C4-2B (cell line): ENCODE results near the gene PGAP3.

Source experiments
- H3K27ac ChIP-seq: fragments of 450-650 bp; 2 replicates; pipeline ENCODE4 v1.5.1; 2017
- CTCF ChIP-seq: fragments of 450-650 bp; conservative IDR thresholded peaks from 2 replicates; pipeline ENCODE4 v1.5.1; 2017; ENCODE audit warnings: mild to moderate bottlenecking
- ZFX ChIP-seq: fragments of 450-650 bp; IDR thresholded peaks from 2 replicates; pipeline ENCODE4 v1.6.1; 2017

The PGAP3 gene

DNA sequence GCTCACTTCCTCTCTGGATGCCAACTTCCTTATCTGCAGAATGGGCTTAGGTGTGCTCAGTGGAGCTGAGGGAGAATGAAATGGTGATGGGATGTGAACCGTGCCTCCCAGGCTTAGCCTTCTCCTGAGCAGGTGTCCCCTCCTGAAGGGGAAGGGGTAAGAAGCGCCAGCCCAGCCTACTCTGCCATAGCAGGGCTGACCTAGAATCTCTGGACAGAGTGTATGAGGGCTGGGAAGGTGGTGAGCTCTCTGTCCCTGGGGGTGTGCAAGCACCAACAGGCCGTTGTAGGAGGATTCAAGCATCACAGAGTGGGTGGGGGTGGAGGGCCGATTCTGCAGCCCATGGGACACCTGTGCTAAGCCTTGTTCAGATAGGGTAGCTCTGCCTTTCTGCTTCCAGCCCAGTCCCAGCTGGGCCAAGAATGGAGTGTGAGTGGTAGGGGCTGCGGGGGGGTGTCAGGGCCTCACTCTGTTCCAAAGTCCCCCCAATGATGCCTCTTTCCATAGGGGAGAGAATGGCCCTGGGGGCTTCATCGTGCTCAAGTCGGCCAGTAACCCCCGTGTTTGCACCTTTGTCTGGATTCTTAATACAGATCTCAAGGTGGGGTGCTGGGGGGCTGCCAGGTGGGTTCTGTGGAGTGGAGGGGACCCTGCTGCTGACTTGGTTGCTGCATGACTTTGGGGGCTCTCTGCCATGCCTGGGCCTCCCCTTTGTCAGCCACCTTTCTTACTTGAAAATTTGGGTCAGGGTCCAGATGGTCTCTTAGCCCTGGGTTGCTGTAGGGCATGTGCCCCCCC is 25.9 kb downstream of the PGAP3 start:
- peak overlapping the region; percentile 30; the same call in 1 of the 2 replicates for H3K27ac ChIP-seq
- TF ChIP-seq CTCF, result no peak
- no peak for TF ChIP-seq ZFX

DNA sequence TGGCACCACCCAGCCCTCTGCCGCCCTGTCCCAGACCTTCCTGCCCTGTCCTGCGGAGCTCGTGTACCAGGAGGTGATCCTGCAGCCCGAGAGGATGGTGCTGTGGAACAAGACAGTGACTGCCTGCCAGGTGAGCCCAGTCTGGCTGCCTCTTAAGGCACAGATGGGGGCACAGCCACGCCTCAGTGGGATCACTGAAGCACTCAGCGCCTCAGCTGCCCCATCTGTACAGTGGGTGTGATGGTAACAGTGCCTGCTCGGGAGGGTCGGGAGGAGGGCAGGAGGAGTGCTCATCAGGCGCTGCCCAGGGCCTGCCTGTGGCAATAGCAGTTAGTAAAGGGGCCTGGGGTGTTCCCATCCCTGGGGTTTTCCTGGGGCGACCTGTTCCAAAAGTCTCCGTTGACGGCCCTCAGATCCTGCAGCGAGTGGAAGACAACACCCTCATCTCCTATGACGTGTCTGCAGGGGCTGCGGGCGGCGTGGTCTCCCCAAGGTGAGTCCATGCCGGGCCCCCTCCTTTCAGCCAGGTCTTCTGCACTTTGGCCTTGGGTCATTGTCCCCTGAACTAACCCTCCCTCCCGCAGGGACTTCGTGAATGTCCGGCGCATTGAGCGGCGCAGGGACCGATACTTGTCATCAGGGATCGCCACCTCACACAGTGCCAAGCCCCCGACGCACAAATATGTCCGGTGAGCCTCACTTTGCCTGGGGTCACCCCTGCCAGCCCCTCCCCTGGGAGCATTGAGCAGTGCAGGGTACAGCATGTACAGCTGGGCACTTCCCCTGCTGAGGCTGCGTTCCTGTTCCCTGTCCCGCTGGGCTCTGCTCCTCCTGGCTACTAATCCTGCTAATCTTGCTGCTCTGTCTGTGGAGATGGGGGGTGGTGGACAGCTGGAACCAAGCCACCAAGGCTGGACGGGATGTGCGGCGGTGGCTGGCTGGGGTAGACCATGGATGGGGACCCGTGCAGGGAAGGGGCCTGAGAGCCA is 27.2 kb downstream of the PGAP3 start:
- H3K27ac ChIP-seq, result no peak overlapping the region
- TF ChIP-seq CTCF, result no peak
- TF ChIP-seq ZFX, result no peak

GRCh38 chr17:39660011-39660360 is 27.9 kb downstream of the PGAP3 start:
- TF ChIP-seq ZFX, result no peak
- no peak overlapping the region for H3K27ac ChIP-seq

DNA sequence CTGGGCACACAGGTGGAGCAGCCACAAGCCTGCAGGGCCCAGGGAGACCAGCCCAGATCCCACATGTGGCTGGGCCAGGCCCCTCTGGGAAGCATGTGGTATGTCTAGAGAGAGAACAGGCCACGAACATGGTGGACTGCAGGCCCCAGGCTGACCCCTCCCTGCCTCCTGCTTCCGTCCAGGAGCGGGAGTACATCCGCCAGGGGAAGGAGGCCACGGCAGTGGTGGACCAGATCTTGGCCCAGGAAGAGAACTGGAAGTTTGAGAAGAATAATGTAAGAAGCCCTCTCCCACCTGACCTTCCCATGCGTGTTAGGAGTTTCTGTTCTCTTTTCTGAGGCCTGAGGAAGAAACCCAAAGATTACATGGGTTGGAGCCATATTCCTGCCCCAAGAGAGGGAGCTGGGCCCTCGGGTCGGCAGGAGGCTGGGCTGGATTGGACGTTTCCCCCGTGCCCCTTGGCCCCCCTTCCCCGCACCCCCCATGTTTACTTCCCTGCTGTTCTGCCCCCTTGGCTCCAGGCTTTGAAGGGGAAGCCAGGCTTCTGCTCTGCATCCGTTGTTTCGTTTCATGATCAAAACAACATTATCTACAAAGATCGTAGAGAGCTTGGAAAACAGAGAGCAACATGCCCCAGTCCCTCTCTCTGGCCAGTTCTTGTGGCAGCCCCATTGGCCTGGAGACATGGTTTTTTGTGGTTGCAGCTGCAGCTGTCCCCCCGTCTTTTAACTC is 28.4 kb downstream of the PGAP3 start:
- no peak overlapping the region for H3K27ac ChIP-seq
- TF ChIP-seq CTCF, result no peak

DNA sequence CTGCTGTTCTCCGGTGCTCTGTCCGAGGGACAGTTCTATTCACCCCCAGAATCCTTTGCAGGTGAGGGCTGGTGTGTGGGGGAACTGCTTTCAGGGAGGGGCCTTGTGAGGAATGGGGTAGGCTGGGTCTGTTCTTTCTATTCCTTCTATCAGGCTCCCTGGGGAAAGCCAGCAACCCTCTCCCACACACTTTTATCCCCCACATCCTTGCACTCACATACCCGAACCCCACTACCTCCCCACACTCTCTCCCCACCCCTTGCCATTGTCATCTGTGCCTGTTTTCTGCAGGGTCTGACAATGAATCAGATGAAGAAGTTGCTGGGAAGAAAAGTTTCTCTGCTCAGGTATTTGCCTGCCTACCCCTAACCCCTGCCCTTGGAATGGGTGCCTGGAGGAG is 29.1 kb downstream of the PGAP3 start:
- H3K27ac ChIP-seq, result no peak overlapping the region
- TF ChIP-seq ZFX, result no peak
- TF ChIP-seq CTCF, result no peak

DNA sequence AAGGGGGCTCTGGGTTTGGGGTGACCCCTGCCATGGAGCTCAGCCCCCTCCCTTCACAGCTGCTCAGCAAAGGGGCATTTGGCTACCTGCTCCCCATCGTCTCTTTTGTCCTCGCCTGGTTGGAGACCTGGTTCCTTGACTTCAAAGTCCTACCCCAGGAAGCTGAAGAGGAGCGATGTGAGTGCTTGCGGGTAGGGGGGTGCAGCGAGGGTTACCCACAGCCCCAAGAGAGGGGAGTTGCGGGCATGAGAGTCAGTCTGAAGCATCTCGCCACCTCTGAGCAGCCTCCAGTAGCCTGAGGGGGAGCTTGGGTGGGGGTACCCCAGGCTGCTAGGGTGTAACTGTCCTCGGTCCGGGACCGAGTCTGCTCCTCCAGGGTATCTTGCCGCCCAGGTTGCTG is 29.5 kb downstream of the PGAP3 start:
- TF ChIP-seq CTCF (no peak), ZFX (no peak)
- no peak overlapping the region for H3K27ac ChIP-seq

DNA sequence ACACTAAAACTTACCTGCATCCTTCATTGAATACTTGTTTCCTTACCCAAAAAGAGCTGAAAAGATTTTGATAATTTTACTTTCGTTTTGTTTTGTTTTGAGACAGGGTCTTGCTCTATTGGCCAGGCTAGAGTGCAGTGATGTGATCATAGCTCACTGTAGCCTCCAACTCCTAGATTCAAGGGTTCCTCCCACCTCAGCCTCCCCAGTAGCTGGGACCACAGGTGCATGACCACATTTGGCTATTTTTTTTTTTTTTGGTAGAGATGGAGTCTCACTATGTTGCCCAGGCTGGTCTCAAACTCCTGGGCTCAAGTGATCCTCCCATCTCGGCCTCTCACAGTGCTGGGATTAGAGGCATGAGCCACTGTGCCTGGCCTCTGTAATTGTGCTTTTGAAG is 32.8 kb downstream of the PGAP3 start:
- TF ChIP-seq CTCF (no peak), ZFX (no peak)
- H3K27ac ChIP-seq, result no peak overlapping the region
